ENCODE results near the gene CEACAM19.

CEACAM19 gene

GRCh38 chr19:44725251-44725650, 54.0 kb downstream of the CEACAM19 start:
- DNase-seq, result no peak

- DNase-seq, result no peak
Observed at GRCh38 chr19:44725684-44726083, 54.4 kb downstream of the CEACAM19 start.

GRCh38 chr19:44726465-44726864, 55.2 kb downstream of the CEACAM19 start:
- no peak for DNase-seq

- DNase-seq, result no peak
Observed at GRCh38 chr19:44728178-44728577, 56.9 kb downstream of the CEACAM19 start.

- no peak for DNase-seq
Observed at GRCh38 chr19:44729516-44730033, 58.3 kb downstream of the CEACAM19 start.

- DNase-seq, result no peak
Observed at GRCh38 chr19:44731081-44731480, 59.8 kb downstream of the CEACAM19 start.

GRCh38 chr19:44731622-44732021, 60.3 kb downstream of the CEACAM19 start:
- no peak for DNase-seq

- DNase-seq, result no peak
Observed at GRCh38 chr19:44732235-44733014, 61.1 kb downstream of the CEACAM19 start.
